Measurements from ENCODE around the gene STUB1.

Gene STUB1

GRCh38 chr16:645852-646678 is 34.1 kb upstream of the STUB1 start:
- DNase-seq, result no peak

DNA sequence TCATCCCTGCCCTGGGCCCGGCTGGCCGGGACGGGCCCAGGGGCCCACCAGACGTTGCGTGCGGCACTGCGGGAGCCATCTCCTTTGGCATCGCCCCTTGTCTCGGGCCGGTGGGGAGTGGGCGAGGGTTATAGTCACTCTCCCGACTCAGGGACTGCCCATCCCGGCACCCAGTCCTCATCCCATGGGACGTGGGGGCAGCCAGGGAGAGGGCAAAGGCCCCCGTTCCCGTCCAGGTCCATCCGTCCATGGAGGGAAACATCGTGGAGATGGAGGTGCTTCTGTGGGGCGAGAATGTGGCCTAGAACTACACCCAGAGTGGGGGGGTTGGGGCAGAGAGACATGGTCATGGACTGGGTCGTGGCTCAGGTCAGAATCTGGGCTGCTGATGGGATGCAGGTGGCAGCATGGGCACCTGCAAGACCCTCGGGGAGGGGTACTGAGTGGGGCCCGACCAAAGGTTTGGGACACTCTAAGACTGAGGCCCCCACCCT is 33.5 kb upstream of the STUB1 start:
- no peak for DNase-seq

DNA sequence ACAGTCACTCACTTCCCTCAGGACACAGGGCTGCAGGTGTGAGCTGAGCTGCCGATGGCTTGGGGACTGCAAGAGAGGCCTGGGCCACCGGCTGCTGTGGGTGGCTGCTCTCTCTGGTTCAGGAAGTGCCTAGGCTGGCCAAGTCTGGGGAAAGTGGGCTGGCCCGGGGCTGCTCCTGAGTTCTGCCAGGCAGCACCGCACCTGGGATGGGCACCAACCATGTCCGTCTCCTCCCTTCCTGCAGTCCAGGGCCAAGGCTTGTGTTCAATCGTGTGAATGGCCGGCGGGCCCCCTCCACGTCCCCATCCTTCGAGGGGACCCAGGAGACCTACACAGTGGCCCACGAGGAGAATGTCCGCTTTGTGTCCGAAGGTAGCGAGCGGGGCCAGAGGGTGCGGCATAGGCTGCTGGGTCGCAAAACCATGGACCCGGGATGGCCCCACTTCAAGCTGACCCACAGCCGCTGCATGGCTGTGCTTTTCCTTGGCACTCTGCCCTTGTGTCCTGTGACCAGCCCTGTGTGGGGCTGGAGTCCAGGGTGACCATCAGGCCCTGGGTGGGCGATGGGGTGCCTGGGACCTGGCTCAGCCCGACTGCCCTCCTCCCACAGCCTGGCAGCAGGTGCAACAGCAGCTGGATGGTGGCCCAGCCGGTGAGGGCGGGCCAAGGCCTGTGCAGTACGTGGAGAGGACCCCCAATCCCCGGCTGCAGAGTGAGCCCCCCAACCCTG is 32.9 kb upstream of the STUB1 start:
- no peak for DNase-seq

DNA sequence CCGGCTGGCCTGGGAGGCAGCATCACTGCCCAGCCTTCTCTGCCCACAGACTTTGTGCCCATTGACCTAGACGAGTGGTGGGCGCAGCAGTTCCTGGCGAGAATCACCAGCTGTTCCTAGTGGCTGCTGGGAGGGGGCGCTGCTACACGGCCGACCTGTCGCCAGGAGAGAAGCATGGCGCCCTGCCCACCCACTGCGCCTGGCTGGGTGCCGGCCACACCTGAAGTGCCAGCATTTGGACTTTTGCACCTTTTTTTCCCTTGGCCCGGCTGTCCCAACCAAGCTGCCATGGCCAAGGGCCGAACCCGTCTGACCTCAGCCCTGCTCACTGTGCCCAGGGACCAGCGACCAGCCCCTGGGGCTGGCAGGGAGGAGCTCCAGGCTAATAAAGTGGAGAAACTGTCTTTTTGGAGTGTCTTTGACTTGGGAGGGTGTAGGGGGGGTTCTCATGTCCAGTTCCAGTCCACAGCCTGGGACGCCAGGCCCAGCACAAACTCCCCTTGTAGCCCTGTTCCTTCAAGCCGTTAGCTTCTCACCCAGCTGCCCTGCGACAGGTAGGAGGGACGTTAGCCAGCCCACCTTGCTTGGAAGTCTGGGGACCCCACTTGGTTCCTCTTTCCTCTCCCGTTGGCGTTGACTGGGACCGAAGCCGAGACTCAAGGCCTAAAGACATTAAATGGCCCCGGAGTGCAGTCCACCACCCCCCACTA is 32.0 kb upstream of the STUB1 start:
- DNase-seq, result peak in 2 of 3 experiments; percentile 38 to 44

DNA sequence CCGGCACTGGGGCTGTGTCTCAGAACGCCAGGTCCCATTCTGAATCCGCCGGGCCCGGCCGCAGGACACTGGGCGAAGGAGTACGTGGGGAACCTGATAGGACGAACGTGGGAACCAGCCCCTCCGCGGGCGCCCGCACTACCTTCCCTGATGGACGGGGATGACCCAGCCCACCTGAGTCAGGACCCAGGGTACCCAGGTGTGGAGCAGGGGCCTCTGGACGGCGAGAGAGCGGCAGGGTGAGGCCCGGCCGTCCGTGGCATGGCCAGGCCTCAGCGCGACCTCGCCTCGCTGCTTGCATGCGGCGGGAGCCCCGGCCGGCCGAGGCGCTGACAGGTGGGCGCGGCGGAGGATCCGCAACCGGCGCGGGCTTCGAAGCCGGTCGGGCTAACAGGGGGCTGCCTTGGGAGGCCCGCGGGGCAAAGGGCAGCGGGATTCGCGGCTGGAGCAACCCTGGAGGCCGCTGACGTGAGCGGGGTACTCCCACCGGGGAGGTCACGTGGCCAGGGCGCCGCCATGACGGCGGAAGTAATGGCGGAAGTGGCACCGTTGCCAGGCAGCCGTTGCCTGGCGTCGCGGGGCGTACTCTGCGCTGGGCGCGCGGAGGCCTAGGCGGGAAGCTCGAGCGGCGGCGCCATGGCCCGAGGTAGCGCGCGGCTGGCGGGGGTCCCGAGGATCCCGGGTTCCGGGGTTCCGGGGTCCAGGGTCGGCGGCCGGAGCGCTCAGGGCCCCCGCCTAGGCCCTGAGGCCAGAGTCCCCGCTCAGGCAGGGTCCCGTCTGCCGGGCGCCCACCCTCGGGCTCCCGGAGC is 31.2 kb upstream of the STUB1 start, which contains the start of gene WDR90:
WDR90 (plus strand) TSS at position 585 of the 809 bp plus-strand sequence; CDS start at position 637, 52 bp downstream.
- peak; percentile 90 to 98 (median 93) for DNase-seq

DNA sequence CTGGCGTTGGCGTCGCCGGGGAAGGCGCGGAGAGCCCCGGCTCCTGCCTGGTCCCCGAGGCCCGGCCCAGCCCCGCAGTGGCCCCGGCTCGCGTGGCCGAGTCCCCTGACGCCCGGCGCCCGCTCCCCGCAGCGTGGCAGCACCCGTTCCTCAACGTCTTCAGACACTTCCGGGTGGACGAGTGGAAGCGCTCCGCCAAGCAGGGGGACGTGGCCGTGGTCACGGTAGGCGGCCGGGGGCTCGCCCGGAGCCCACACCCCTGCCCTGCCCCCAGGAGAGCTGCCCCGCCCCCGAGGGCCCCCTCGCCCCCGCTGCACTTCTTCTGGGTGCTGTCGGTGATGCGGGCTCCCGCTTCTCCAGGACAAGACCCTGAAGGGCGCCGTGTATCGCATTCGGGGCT is 30.6 kb upstream of the STUB1 start:
- DNase-seq, result peak in 1 of 3 experiments; percentile 64

DNA sequence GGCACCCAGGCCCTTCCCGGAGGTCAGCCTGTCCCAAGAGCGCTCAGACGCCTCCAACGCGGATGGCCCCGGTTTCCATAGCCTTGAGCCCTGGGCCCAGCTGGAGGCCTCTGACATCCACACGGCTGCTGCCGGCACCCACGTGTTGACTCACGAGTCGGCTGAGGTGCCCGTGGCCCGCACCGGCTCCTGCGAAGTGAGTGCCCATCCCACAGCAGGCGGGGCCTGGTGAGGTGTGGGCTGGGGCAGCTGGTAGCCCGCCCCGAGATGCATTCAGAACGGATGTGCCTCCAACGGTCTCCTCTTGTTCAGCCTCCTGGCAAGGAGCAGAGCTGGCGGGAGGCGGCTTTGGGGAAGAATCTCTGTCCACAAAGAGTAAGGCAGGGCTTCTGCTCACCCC is 28.4 kb upstream of the STUB1 start:
- no peak for DNase-seq

DNA sequence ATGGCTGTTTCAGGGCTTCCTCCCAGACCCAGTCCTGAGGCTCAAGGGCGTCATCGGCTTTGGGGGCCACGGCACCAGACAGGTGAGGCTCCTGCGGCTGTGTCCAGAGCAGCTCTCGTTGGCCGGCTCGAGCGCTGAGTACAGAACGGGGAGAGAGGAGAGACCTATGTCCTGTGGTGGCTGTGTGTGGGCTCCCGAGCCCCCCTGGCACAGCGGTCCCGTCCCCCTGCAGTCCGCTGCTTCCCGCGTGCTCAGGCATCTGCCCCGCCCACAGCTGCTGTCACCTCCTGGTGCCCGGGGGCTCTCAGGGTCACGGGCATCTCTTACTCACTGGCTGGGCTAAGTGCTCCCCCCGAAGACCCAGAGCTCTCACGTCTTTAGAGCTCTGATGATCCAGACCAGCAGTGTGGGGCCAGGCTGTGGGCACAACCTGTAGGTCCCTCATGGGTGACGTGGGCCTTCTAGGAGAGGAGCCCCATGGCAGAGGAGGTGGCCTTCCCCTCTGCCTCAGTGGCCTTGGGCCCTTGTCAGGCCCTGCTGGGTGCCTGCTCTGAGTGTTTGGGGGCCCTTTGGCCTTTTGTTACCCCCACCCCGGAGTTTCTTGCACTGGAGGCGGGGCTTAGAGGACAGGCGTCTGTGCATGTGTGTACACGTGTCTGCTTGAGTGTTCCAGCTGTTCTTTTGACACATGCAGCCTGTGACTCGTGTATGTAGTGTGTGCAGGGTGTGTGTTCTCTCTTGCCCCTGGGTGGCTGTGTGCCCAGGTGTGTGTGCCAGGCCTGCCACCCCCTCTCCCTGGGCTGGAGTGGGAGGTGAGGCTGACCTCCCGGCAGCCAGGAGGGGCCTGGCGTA is 27.5 kb upstream of the STUB1 start:
- DNase-seq, result no peak

DNA sequence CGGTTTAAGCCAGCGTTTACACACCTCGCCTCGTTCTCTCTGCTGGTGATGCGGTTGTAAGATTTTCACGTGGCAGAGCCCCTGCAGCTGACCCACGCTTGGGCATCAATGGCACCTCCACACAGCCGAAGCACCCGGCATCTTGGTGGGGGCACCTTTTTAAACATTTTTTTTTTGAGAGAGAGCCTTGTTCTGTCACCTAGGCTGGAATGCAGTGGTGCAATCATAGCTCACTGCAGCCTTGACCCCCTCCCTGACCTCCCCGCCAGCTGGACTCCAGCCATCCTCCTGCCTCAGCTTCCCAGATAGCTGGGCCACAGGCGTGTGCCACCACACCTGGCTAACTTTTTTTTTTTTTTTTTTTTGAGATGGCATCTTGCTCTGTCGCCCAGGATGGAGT is 26.2 kb upstream of the STUB1 start:
- no peak for DNase-seq

DNA sequence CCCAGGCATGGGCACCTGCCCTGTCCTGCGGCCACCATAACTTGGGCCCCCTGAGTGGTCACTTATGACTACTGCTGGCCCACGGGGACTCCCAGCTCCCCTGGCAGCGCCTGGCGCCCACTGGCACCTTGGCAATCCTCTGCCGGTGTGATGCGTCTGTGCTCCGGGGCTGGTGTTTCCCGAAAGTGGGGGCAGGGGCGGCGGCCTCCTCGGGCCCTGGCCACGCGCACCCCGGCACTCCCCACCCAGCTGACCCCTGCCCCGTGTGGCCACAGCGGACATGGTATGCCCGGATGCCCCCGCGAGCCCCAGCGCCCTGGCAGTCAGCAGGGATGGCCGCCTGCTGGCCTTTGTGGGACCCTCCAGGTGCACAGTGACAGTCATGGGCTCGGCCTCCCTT is 22.7 kb upstream of the STUB1 start:
- no peak for DNase-seq

DNA sequence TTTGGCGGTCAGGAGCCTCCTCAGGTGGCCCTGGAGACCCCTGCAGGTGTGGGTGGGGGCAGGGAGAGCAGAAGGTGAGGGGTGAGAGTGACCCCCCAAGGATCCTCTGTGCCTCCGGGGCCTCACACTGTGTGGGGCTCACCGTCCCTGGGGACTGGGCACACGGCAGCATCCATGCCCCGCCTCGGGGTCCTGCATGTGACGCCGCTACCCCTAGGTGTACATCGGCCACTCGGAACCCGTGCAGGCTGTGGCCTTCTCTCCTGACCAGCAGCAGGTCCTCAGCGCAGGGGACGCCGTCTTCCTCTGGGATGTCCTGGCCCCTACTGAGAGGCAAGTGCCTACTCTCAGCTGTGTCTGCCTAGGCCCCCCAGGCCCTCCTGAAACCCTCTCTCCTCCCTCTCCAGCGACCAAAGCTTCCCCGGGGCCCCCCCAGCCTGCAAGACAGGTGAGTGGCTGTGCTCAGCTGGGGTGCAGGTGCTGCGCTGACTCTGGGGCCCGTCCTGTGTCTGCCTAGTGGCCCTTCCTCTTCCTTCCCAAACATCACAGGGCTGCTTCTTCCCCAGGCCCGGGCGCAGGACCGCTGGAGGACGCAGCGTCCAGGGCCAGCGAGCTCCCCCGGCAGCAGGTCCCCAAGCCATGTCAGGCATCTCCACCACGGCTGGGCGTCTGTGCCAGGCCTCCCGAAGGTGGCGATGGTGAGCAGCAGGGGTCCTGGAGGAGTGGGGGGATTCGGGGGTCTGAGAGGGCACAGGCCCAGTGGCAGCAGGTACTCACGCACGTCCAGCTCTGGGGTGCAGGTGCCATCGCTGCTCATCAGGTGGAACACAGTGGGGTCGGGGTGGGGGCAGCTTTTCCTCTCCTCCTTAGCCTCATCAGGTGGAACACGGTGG is 21.3 kb upstream of the STUB1 start:
- DNase-seq, result no peak

DNA sequence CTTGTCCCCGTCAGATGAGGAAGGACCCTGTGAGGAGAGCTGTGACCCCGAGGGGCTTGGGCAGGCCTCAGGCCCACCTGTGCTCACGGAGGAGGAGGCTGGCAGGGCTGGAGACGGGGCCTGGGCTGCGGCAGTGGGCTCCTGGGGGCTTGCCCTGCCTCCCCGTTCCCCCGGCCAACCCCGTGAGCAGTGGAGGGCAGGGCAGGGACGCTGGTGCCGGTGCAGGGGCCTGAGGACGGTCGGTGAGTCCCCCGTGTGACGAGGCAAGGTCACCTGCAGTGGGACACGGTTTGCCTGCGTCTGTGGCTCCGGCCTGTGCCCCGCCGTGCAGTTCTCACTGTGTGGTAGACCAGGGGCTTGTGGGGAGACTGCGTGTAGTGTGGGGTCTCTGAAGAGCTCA is 20.6 kb upstream of the STUB1 start:
- DNase-seq, result no peak

- no peak for DNase-seq
These were observed 20.1 kb upstream of the STUB1 start for GRCh38 chr16:660132-660458.

DNA sequence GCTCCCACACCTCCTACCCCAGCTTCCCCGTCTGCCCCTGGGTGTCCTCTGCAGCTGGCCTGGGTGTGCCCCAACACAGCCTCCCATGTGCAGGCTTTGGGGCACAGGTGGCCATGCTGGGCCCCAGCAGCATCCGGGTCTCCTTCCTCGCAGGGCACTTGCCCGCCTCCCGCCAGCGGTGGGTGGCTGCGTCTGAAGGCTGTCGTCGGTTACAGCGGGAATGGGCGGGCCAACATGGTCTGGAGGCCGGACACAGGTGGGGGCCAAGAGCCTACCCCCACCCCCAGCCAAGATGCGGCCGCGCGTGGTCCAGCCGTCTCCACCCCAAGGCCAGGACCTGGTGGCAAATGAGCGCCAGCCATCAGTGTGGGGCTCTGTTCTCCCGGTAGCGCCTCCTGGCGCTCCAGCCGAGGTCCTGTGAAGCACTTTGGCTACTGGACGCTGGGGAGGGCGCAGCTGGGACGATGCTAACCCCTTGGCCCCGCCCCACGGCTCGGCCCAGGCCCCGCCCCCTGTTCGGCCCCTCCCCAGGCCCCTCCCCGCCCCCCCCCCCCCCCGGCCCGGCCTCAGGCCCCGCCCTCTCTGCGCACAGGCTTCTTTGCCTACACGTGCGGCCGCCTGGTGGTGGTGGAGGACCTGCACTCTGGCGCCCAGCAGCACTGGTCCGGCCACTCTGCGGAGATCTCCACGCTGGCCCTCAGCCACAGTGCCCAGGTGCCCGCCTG is 19.6 kb upstream of the STUB1 start:
- DNase-seq, result peak; percentile 86 to 91 (median 89)

DNA sequence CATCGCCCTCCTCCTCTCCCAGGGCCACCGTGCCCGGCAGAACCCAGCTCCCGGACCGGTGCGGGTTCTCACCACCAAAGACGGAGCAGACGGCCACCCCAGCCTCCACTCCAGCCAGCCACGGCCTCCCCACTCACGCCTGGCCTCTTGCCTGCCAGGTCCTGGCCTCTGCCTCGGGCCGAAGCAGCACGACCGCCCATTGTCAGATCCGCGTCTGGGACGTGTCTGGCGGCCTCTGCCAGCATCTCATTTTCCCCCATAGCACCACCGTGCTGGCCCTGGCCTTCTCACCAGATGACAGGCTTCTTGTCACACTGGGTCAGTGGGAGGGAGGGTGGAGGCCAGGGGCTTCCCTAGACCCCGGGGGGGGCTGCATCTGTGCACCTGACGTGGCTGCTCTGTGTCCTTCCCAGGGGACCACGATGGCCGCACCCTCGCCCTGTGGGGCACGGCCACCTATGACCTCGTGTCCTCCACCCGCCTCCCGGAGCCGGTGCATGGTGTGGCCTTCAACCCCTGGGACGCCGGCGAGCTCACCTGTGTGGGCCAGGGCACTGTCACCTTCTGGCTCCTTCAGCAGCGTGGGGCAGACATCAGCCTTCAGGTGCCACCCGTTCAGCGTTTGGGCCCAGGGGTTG is 18.9 kb upstream of the STUB1 start:
- DNase-seq, result no peak

- DNase-seq, result no peak
These were observed 18.1 kb upstream of the STUB1 start for GRCh38 chr16:662095-662494.

- no peak for DNase-seq
These were observed 17.6 kb upstream of the STUB1 start for GRCh38 chr16:662597-662996.

DNA sequence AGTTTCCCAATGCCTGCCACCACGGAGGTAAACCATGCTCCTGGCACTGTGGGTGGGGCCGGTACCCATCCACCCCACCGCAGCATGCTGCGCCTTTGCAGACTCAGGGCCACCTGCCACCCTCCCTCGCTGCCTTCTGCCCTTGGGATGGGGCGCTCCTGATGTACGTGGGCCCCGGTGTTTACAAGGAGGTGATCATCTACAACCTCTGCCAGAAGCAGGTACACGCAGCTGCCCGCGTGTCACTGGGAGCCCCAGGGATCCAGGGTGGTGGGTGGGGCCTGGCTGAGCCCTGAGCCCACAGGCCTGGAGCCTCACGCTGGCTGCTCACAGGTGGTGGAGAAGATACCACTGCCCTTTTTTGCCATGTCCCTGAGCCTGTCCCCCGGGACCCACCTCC is 13.6 kb upstream of the STUB1 start:
- no peak for DNase-seq

DNA sequence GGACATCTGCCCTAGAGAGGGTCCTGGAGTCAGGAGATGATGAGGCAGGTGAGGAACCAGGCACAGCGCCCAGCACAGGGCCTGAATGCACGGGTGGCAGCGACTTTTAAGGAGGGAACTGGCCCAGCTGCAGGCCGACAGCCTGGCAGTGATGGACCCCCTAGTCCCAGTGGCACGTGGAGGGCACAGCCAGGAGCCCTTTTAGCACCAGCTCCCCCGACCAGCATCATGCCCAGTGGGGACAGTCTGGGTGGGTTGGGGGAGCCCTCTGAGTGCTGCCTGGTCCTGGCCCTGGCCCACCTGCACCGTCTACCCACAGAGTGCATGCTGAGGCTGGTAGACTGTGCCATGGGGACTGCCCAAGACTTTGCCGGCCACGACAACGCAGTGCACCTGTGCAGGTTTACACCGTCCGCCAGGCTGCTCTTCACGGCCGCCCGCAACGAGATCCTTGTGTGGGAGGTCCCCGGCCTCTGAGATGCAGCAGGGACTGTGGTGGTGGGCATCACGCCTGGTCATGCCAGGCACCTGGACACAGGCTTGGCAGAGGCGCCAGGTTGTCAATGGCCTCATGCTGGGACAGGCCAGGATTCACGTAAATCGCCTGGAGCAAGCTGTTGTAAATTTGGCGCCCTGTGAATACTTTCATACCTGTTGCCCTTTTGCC is 13.0 kb upstream of the STUB1 start:
- DNase-seq, result peak in 1 of 3 experiments; percentile 14
